ENCODE data around the gene PHC2. TPM values are rescaled to one million over a fixed set of nuclear protein-coding genes. Genes with fewer than 3 reads are reported as not detected.
A peak's percentile ranks its signal among the peaks of the same experiment; 100 is the strongest.

Gene PHC2
- total RNA-seq, 1 donor from 2014 or later = 155 TPM

- Mint-ChIP-seq H3K27me3 (ENCODE audit: low read depth) (no peaks in the 10 kb centered on the region), H3K9me3 (no peaks in the 10 kb centered on the region), H3K27ac (ENCODE audit: unreplicated experiment) (no peak overlapping the region), H3K4me3 (no peak overlapping the region), H3K4me1 (peaks cover 11% of the 10 kb centered on the region), H3K36me3 (ENCODE audit: low read depth) (peaks cover 14% of the 10 kb centered on the region)
- no peak for DNase-seq (ENCODE audit: low read depth, low spot score)
- no peak for TF ChIP-seq CTCF (conservative IDR thresholded peaks at IDR 0.05)
Measured at GRCh38 chr1:33280091-33280661, 150.7 kb downstream of the PHC2 start.

- H3K4me3 Mint-ChIP-seq = no peak overlapping the region
- no peak for DNase-seq (ENCODE audit: low read depth, low spot score)
- H3K36me3 Mint-ChIP-seq (ENCODE audit: low read depth) = peaks cover 12% of the 10 kb centered on the region
- peak overlapping the region; percentile 43 for H3K27ac Mint-ChIP-seq (ENCODE audit: unreplicated experiment)
- H3K4me1 Mint-ChIP-seq = peaks cover 6% of the 10 kb centered on the region
- H3K27me3 Mint-ChIP-seq (ENCODE audit: low read depth) = no peaks in the 10 kb centered on the region
- no peaks in the 10 kb centered on the region for H3K9me3 Mint-ChIP-seq
- no peak for TF ChIP-seq CTCF (conservative IDR thresholded peaks at IDR 0.05)
Measured at GRCh38 chr1:33277488-33278084, 153.3 kb downstream of the PHC2 start.

GRCh38 chr1:33276573-33277298 lies 154.2 kb downstream of the PHC2 start:
- DNase-seq (ENCODE audit: low read depth, low spot score) = no peak
- Mint-ChIP-seq H3K27ac (ENCODE audit: unreplicated experiment) (no peak overlapping the region), H3K27me3 (ENCODE audit: low read depth) (no peaks in the 10 kb centered on the region), H3K9me3 (no peaks in the 10 kb centered on the region), H3K4me3 (no peak overlapping the region), H3K36me3 (ENCODE audit: low read depth) (peaks cover 6% of the 10 kb centered on the region), H3K4me1 (peaks cover 6% of the 10 kb centered on the region)
- no peak for TF ChIP-seq CTCF (conservative IDR thresholded peaks at IDR 0.05)

- no peak for DNase-seq (ENCODE audit: low read depth, low spot score)
- Mint-ChIP-seq H3K36me3 (ENCODE audit: low read depth) (peaks cover 6% of the 10 kb centered on the region), H3K9me3 (no peaks in the 10 kb centered on the region), H3K4me3 (no peak overlapping the region), H3K27me3 (ENCODE audit: low read depth) (no peaks in the 10 kb centered on the region), H3K4me1 (peaks cover 6% of the 10 kb centered on the region), H3K27ac (ENCODE audit: unreplicated experiment) (no peak overlapping the region)
- TF ChIP-seq CTCF (conservative IDR thresholded peaks at IDR 0.05) = no peak
Measured at GRCh38 chr1:33275706-33276572, 155.0 kb downstream of the PHC2 start.

- peaks cover 6% of the 10 kb centered on the region for H3K4me1 Mint-ChIP-seq
- H3K9me3 Mint-ChIP-seq = no peaks in the 10 kb centered on the region
- H3K27me3 Mint-ChIP-seq (ENCODE audit: low read depth) = no peaks in the 10 kb centered on the region
- no peak overlapping the region for H3K4me3 Mint-ChIP-seq
- DNase-seq (ENCODE audit: low read depth, low spot score) = no peak
- H3K27ac Mint-ChIP-seq (ENCODE audit: unreplicated experiment) = no peak overlapping the region
- TF ChIP-seq CTCF (conservative IDR thresholded peaks at IDR 0.05) = no peak
- H3K36me3 Mint-ChIP-seq (ENCODE audit: low read depth) = peaks cover 6% of the 10 kb centered on the region
Measured at GRCh38 chr1:33275195-33275594, 155.7 kb downstream of the PHC2 start.

All from neural crest cell (in vitro differentiated cells).